Ovary (tissue), 3 donors: Measurements from ENCODE around the gene UGT3A1.

Experiments used
- CTCF ChIP-seq, 3 donors: fragments of 450-650 bp in 2 of 3; fragments of 200-600 bp in 1 of 3; IDR thresholded peaks; one replicate each; pipeline versions ENCODE4 v1.5.1 to v1.8.0; 2016 to 2022; ENCODE audit warnings: antibody characterized with exemption in 3 of 3, mild to moderate bottlenecking in 1 of 3
- EP300 ChIP-seq: sonication (generic); formaldehyde crosslinking; IDR thresholded peaks from one replicate; pipeline ENCODE4 v1.6.1; 2017; ENCODE audit warnings: antibody characterized with exemption
- POLR2A ChIP-seq: fragments of 450-650 bp; IDR thresholded peaks from one replicate; pipeline ENCODE4 v1.6.1; 2017; ENCODE audit warnings: antibody characterized with exemption, mild to moderate bottlenecking, moderate library complexity
- donor health status: DM: no; HTN: no; CAD: no.

GRCh38 chr5:36027711-36028110 lies 36.5 kb upstream of the UGT3A1 start:
- TF ChIP-seq EP300 (no peak), CTCF (IDR thresholded peaks at IDR 0.05) (no peak), POLR2A (no peak)
